ENCODE results near the gene RASAL2. TPM values are rescaled to one million over a fixed set of nuclear protein-coding genes. Genes with fewer than 3 reads are reported as not detected.

RASAL2 gene
- total and polyA plus RNA-seq, 2 of the 13 experiments (the other 11 are each of a cell fraction or from before 2014, with no cell fraction given), result 5.4 to 5.9 TPM

GRCh38 chr1:178371933-178372388 is 278.1 kb downstream of the RASAL2 start:
- ATAC-seq, result no peak
- no peak for DNase-seq (ENCODE audit: low spot score)
- Histone ChIP-seq H3K9ac (ENCODE audit: insufficient read depth, low read depth, low read length) (no peak overlapping the region), H3K27me3 (ENCODE audit: control insufficient read depth in 1 of 2, insufficient read depth in 2 of 2, low read length in 2 of 2) (no peaks in the 10 kb centered on the region), H3K4me1 (ENCODE audit: insufficient read depth, low read length) (no peaks in the 10 kb centered on the region), H3K36me3 (replicated peaks in 1 of 2; ENCODE audit: control insufficient read depth in 1 of 2, insufficient read depth in 2 of 2, low read length in 2 of 2) (no peaks in the 10 kb centered on the region), H3K4me2 (ENCODE audit: low read depth, low read length) (no peak overlapping the region), H3K27ac (ENCODE audit: extremely low read length, insufficient read depth, low read length) (no peak overlapping the region), H3K4me3 (replicated peaks in 1 of 3; ENCODE audit: insufficient read depth in 1 of 3, low read depth in 2 of 3, low read length in 3 of 3) (no peak overlapping the region), H3K9me3 (ENCODE audit: low read length) (no peaks in the 10 kb centered on the region), H3K79me2 (ENCODE audit: insufficient read depth, low read length) (no peaks in the 10 kb centered on the region), H4K20me1 (ENCODE audit: insufficient read depth, low read length) (no peaks in the 10 kb centered on the region), H2AFZ (ENCODE audit: low read length) (no peak overlapping the region)
- ChIA-PET CTCF (ENCODE audit: low intra/inter-chr PET ratio, low total read pairs) (no interaction called here), POLR2A (no interaction called here)
- TF ChIP-seq MAFK (conservative IDR thresholded peaks at IDR 0.05 in 1 of 2, IDR thresholded peaks at IDR 0.05 in 1 of 2; ENCODE audit: low read length in 2 of 2) (peak in 1 of 2 experiments; percentile 7; a peak in 1 of 4 replicates), ZUFSP (CRISPR knock-in tag; IDR thresholded peaks at IDR 0.05; ENCODE audit: borderline replicate concordance) (no peak)
- no peak for FAIRE-seq
- in situ Hi-C loops (cut with HindIII; ENCODE audit: extremely low pct_ligation_motif_present, low pct_unique_long_range_greater_than_20kb), result loop anchor here (10.0 kb wide), 1 partner anchor 57 kb away; no protein-coding TSS in a partner anchor
- 65% methylated on average over 4 of the region's 4 CpGs for WGBS (ENCODE audit: low lambda C conversion rate)
- intact Hi-C loops (cut with micrococcal nuclease; ENCODE audit: unreplicated experiment), result no loop called here
- BruUV-seq (replicated peaks), result no TSS peak

GRCh38 chr1:178374016-178374415 is 280.1 kb downstream of the RASAL2 start:
- in situ Hi-C loops (cut with HindIII; ENCODE audit: extremely low pct_ligation_motif_present, low pct_unique_long_range_greater_than_20kb) (loop anchor here (10.0 kb wide), 1 partner anchor 59 kb away; no protein-coding TSS in a partner anchor), intact Hi-C loops (cut with micrococcal nuclease; ENCODE audit: unreplicated experiment) (no loop called here)
- Histone ChIP-seq H3K4me1 (ENCODE audit: insufficient read depth, low read length) (no peaks in the 10 kb centered on the region), H4K20me1 (ENCODE audit: insufficient read depth, low read length) (no peaks in the 10 kb centered on the region), H3K9me3 (ENCODE audit: low read length) (no peaks in the 10 kb centered on the region), H3K4me2 (ENCODE audit: low read depth, low read length) (no peak overlapping the region), H3K4me3 (replicated peaks in 1 of 3; ENCODE audit: insufficient read depth in 1 of 3, low read depth in 2 of 3, low read length in 3 of 3) (no peak overlapping the region), H3K27ac (ENCODE audit: extremely low read length, insufficient read depth, low read length) (no peak overlapping the region), H3K27me3 (ENCODE audit: control insufficient read depth in 1 of 2, insufficient read depth in 2 of 2, low read length in 2 of 2) (no peaks in the 10 kb centered on the region), H2AFZ (ENCODE audit: low read length) (no peak overlapping the region), H3K9ac (ENCODE audit: insufficient read depth, low read depth, low read length) (no peak overlapping the region), H3K36me3 (replicated peaks in 1 of 2; ENCODE audit: control insufficient read depth in 1 of 2, insufficient read depth in 2 of 2, low read length in 2 of 2) (no peaks in the 10 kb centered on the region), H3K79me2 (ENCODE audit: insufficient read depth, low read length) (no peaks in the 10 kb centered on the region)
- ChIA-PET CTCF (ENCODE audit: low intra/inter-chr PET ratio, low total read pairs) (no interaction called here), POLR2A (no interaction called here)
- DNase-seq (ENCODE audit: low spot score) (no peak), ATAC-seq (no peak), FAIRE-seq (no peak)
- no TSS peak for BruUV-seq (replicated peaks)
- WGBS (ENCODE audit: low lambda C conversion rate), result 100% methylated on average over 1 of the region's 1 CpG
- TF ChIP-seq ELF1 (CRISPR knock-in tag; IDR thresholded peaks at IDR 0.05) (no peak), FOSL1 (CRISPR knock-in tag; IDR thresholded peaks at IDR 0.05; ENCODE audit: borderline replicate concordance) (no peak), DDIT3 (CRISPR knock-in tag; IDR thresholded peaks at IDR 0.05) (no peak), SIN3A (IDR thresholded peaks at IDR 0.05; ENCODE audit: borderline replicate concordance, low read depth, low read length) (no peak)

All from HepG2 (cell line).